ENCODE data around the gene IFITM1.

DNA sequence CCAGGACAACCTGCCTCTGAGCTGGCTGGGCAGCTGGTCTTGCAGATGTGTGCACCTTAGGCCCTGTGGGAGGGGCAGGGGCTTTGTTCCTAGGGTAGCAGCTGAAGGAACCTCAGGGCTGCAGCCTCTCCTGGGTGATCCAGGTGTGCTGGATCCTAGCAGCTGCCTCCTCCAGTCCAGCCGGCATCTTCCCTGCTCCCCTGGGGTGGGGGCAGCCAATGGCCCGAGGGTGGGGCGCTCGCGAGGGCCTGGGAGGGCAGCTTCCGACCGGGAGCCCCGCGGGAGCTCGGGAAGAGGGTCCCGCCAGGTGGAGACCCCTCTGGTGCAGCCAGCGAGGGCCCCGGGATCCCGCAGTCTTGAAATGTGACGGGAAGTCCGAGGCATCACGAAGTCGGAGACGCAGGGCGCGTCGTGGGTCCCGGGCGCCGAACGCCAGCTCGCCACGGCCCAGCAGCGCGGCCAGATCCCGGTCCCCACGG is 1.7 kb downstream of the IFITM1 start:
- no peak for TF ChIP-seq TAF1 (conservative IDR thresholded peaks at IDR 0.05)
- no peak for TF ChIP-seq JUND (IDR thresholded peaks at IDR 0.05)
- TF ChIP-seq CTCF (IDR thresholded peaks at IDR 0.05; ENCODE audit: low read depth, low read length, missing input control): no peak
- TF ChIP-seq MAX (IDR thresholded peaks at IDR 0.05): no peak
- no peak for TF ChIP-seq GABPA (IDR thresholded peaks at IDR 0.05 in 1 of 2, conservative IDR thresholded peaks at IDR 0.05 in 1 of 2)
- TF ChIP-seq EGR1 (IDR thresholded peaks at IDR 0.05; ENCODE audit: low read depth in 2 of 2): no peak
- TF ChIP-seq, protein P1, sequence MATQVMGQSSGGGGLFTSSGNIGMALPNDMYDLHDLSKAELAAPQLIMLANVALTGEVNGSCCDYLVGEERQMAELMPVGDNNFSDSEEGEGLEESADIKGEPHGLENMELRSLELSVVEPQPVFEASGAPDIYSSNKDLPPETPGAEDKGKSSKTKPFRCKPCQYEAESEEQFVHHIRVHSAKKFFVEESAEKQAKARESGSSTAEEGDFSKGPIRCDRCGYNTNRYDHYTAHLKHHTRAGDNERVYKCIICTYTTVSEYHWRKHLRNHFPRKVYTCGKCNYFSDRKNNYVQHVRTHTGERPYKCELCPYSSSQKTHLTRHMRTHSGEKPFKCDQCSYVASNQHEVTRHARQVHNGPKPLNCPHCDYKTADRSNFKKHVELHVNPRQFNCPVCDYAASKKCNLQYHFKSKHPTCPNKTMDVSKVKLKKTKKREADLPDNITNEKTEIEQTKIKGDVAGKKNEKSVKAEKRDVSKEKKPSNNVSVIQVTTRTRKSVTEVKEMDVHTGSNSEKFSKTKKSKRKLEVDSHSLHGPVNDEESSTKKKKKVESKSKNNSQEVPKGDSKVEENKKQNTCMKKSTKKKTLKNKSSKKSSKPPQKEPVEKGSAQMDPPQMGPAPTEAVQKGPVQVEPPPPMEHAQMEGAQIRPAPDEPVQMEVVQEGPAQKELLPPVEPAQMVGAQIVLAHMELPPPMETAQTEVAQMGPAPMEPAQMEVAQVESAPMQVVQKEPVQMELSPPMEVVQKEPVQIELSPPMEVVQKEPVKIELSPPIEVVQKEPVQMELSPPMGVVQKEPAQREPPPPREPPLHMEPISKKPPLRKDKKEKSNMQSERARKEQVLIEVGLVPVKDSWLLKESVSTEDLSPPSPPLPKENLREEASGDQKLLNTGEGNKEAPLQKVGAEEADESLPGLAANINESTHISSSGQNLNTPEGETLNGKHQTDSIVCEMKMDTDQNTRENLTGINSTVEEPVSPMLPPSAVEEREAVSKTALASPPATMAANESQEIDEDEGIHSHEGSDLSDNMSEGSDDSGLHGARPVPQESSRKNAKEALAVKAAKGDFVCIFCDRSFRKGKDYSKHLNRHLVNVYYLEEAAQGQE (IDR thresholded peaks at IDR 0.05): no peak
- no peak for TF ChIP-seq HNF4G (IDR thresholded peaks at IDR 0.05)
- TF ChIP-seq ATF3 (IDR thresholded peaks at IDR 0.05): no peak
